IMR-90 (cell line): ENCODE results near the gene ARMC9. TPM values are rescaled to one million over a fixed set of nuclear protein-coding genes. Genes with fewer than 3 reads are reported as not detected.
"Not testable (repeated sequence)": the region's sequence is repeated elsewhere in the genome, so short reads cannot be mapped to it uniquely, and the experiment has no call there.

ENCODE experiments used
- ATAC-seq: fragments of 200-7000 bp; cut with Tn5 transposase; 2 replicates; pipeline ENCODE4 v1.9.1; 2020; ENCODE audit warnings: low read depth, mild to moderate bottlenecking, moderate library complexity
- BruUV-seq: library from RNA; stranded (reverse); fragments of 400-500 nt; replicated peaks from 2 replicates; lab custom pipeline; 2021; lab: Mats Ljungman, UMichigan
- CTCF ChIA-PET: fragments of 300-600 bp; formaldehyde crosslinking; extraction: SDS; loops from one replicate; lab custom pipeline; 2021; ENCODE audit warnings: antibody characterized with exemption; lab: Yijun Ruan, JAX
- POLR2A ChIA-PET: fragments of 300-600 bp; sonication (Branson Sonifier 250); formaldehyde crosslinking; loops from one replicate; lab custom pipeline; 2022; ENCODE audit warnings: antibody characterized with exemption; ENCODE audit not compliant: unreplicated experiment; lab: Charles Lee
- DNase-seq: peaks from one replicate; pipeline ENCODE4 v3.0.0; 2013
- H2AFZ ChIP-seq: replicated peaks from 2 replicates; pipeline ENCODE3; 2013; ENCODE audit warnings: low read length, mild to moderate bottlenecking; ENCODE audit not compliant: poor library complexity
- H2AK5ac ChIP-seq: 2 replicates; pipeline ENCODE4 v1.6.1; 2013; ENCODE audit warnings: low read depth, low read length, inconsistent platforms
- H2AK9ac ChIP-seq: replicated peaks from 2 replicates; pipeline ENCODE3; 2013; ENCODE audit warnings: mild to moderate bottlenecking, low read depth, low read length, moderate library complexity; ENCODE audit not compliant: poor library complexity
- H2BK120ac ChIP-seq: 2 replicates; pipeline ENCODE4 v1.6.1; 2013; ENCODE audit warnings: low read depth, low read length, inconsistent platforms
- H2BK15ac ChIP-seq: 3 replicates; pipeline ENCODE4 v1.6.1; 2013; ENCODE audit warnings: low read depth, low read length, inconsistent platforms
- H2BK20ac ChIP-seq: 2 replicates; pipeline ENCODE4 v1.6.1; 2013; ENCODE audit warnings: low read depth, mild to moderate bottlenecking, inconsistent platforms, low read length, moderate library complexity
- H2BK5ac ChIP-seq: 2 replicates; pipeline ENCODE4 v1.6.1; 2013; ENCODE audit warnings: mild to moderate bottlenecking, low read depth, low read length, inconsistent platforms; ENCODE audit not compliant: poor library complexity, severe bottlenecking
- H3K14ac ChIP-seq: replicated peaks from 2 replicates; pipeline ENCODE4 v1.6.1; 2013; ENCODE audit warnings: low read depth, low read length, inconsistent platforms
- H3K18ac ChIP-seq: 2 replicates; pipeline ENCODE4 v1.6.1; 2013; ENCODE audit warnings: low read depth, low read length, control low read depth
- H3K23ac ChIP-seq: 2 replicates; pipeline ENCODE4 v1.6.1; 2013; ENCODE audit warnings: low read depth, low read length, inconsistent platforms
- H3K27ac ChIP-seq: 2 replicates; pipeline ENCODE4 v1.5.1; 2013; ENCODE audit warnings: mild to moderate bottlenecking, control low read depth, low read length; ENCODE audit not compliant: insufficient read depth
- H3K27me3 ChIP-seq: 2 replicates; pipeline ENCODE4 v1.6.1; 2013; ENCODE audit warnings: low read length; ENCODE audit not compliant: control insufficient read depth, insufficient read depth
- H3K36me3 ChIP-seq: 2 replicates; pipeline ENCODE4 v1.6.1; 2013; ENCODE audit warnings: low read length, mixed read lengths; ENCODE audit not compliant: control insufficient read depth, insufficient read depth
- H3K4ac ChIP-seq: 2 replicates; pipeline ENCODE4 v1.6.1; 2013; ENCODE audit warnings: low read depth, low read length, inconsistent platforms
- H3K4me1 ChIP-seq: 2 replicates; pipeline ENCODE4 v1.6.1; 2013; ENCODE audit warnings: low read length, mixed read lengths; ENCODE audit not compliant: control insufficient read depth, insufficient read depth
- H3K4me2 ChIP-seq: 2 replicates; pipeline ENCODE4 v1.6.1; 2013; ENCODE audit warnings: low read depth, mild to moderate bottlenecking, control low read depth, low read length, moderate library complexity
- H3K4me3 ChIP-seq: 2 replicates; pipeline ENCODE4 v1.5.1; 2013; ENCODE audit warnings: low read depth, mild to moderate bottlenecking, control low read depth, low read length, moderate library complexity; ENCODE audit not compliant: insufficient read depth
- H3K56ac ChIP-seq: 2 replicates; pipeline ENCODE4 v1.6.1; 2013; ENCODE audit warnings: low read length, inconsistent platforms; ENCODE audit not compliant: insufficient read depth; ENCODE audit errors: extremely low read depth
- H3K79me1 ChIP-seq, 2 experiments: 2 replicates each; pipeline ENCODE4 v1.6.1; 2013; ENCODE audit warnings: low read length in 2 of 2, inconsistent platforms in 1 of 2, low read depth in 1 of 2
- H3K9ac ChIP-seq: 2 replicates; pipeline ENCODE4 v1.6.1; 2013; ENCODE audit warnings: low read depth, low read length, control low read depth
- H3K9me1 ChIP-seq: 2 replicates; pipeline ENCODE4 v1.6.1; 2013; ENCODE audit warnings: low read length, inconsistent platforms; ENCODE audit not compliant: insufficient read depth
- H3K9me3 ChIP-seq: 2 replicates; pipeline ENCODE4 v1.6.1; 2013; ENCODE audit warnings: low read length; ENCODE audit not compliant: control insufficient read depth, insufficient read depth
- H4K20me1 ChIP-seq: 2 replicates; pipeline ENCODE4 v1.6.1; 2013; ENCODE audit warnings: low read length, inconsistent platforms; ENCODE audit not compliant: insufficient read depth
- H4K5ac ChIP-seq: 2 replicates; pipeline ENCODE4 v1.6.1; 2013; ENCODE audit warnings: mild to moderate bottlenecking, low read depth, low read length, control low read depth
- H4K8ac ChIP-seq, 2 experiments: 2 replicates each; pipeline ENCODE4 v1.6.1; 2013; ENCODE audit warnings: low read depth in 2 of 2, low read length in 2 of 2, control low read depth in 1 of 2, inconsistent platforms in 1 of 2
- H4K91ac ChIP-seq: 2 replicates; pipeline ENCODE4 v1.6.1; 2013; ENCODE audit warnings: low read depth, low read length, inconsistent platforms; ENCODE audit not compliant: insufficient read depth
- WGBS, 2 experiments: methylation state at CpG; one replicate each; pipeline versions ENCODE4 v1.1.5 to v1.1.7; 2013; ENCODE audit warnings: missing lambda C conversion rate in 2 of 2; ENCODE audit not compliant: insufficient read length in 1 of 2; ENCODE audit errors: extremely low coverage in 2 of 2; 5-methylcytosine and 5-hydroxymethylcytosine counted together
- dilution Hi-C: fragments of 300-500 bp; cut with HindIII; formaldehyde crosslinking; loops from one replicate; pipeline ENCODE4 v1.14.3; 2018; ENCODE audit warnings: low sequenced_read_pairs; ENCODE audit not compliant: unreplicated experiment
- in situ Hi-C: fragments of 300-500 bp; cut with MboI; formaldehyde crosslinking; loops from 3 replicates; pipeline ENCODE4 v1.14.3; 2019; ENCODE audit warnings: low sequenced_read_pairs, inconsistent platforms, mixed read lengths
- intact Hi-C: fragments of 100-400 bp; cut with micrococcal nuclease; formaldehyde crosslinking; loops from 2 replicates; pipeline ENCODE4 v1.10.0; 2022
- polyA plus RNA-seq, 3 experiments: library from polyadenylated mRNA; depleted of rRNA; stranded (reverse); fragments of >200 nt; gene quantifications; 2 replicates each; pipeline ENCODE4 v1.2.3, GENCODE V29; 2012; ENCODE audit warnings: low replicate concordance in 1 of 3
- total RNA-seq: library from RNA; depleted of rRNA; stranded (reverse); fragments of >200 nt; gene quantifications from 2 replicates; pipeline ENCODE4 v1.2.3, GENCODE V29; 2012

Gene ARMC9
- total and polyA plus RNA-seq, 2 of the 4 experiments (the other 2 are of a cell fraction) = 36.0 to 46.6 TPM

GRCh38 chr2:231253292-231253691 is 54.9 kb downstream of the ARMC9 start:
- in situ Hi-C loops, H3K4ac ChIP-seq, H3K9me1 ChIP-seq, H4K5ac ChIP-seq, CTCF ChIA-PET, H2AK9ac ChIP-seq, H3K79me1 ChIP-seq, H3K4me3 ChIP-seq, H2BK15ac ChIP-seq, H2BK120ac ChIP-seq, H3K9me3 ChIP-seq, H3K4me2 ChIP-seq, intact Hi-C loops, H2AFZ ChIP-seq, H3K18ac ChIP-seq, H3K56ac ChIP-seq, H4K20me1 ChIP-seq, POLR2A ChIA-PET, H4K91ac ChIP-seq, H3K14ac ChIP-seq, H2AK5ac ChIP-seq, H3K4me1 ChIP-seq, H4K8ac ChIP-seq, BruUV-seq, dilution Hi-C loops, H3K27me3 ChIP-seq, H3K27ac ChIP-seq, H2BK20ac ChIP-seq, H3K23ac ChIP-seq, H2BK5ac ChIP-seq, DNase-seq, H3K9ac ChIP-seq: not testable (repeated sequence)
- 0 out of 2 replicates have a peak, but pooled peaks have one; percentile 8 for ATAC-seq
- H3K36me3 ChIP-seq = peaks cover 26% of the 10 kb centered on the region
- 100% methylated on average over 1 of the region's 6 CpGs; no CpG with 5 or more reads in 1 of the 2 experiments for WGBS, 2 experiments
